GM23338 (cell line): ENCODE results near the gene SMYD1.

Experiments used
- EZH2 ChIP-seq: fragments of 200-600 bp; sonication (generic); IDR thresholded peaks from one replicate; pipeline ENCODE4 v1.8.0; 2017; ENCODE audit warnings: antibody characterized with exemption, mild to moderate bottlenecking, low read depth; ENCODE audit not compliant: unreplicated experiment
- EZH2phosphoT487 ChIP-seq: fragments of 200-600 bp; sonication (generic); IDR thresholded peaks from one replicate; pipeline ENCODE4 v1.8.1; 2018; ENCODE audit warnings: antibody characterized with exemption; ENCODE audit not compliant: unreplicated experiment
- POLR2AphosphoS5 ChIP-seq: IDR thresholded peaks from 2 replicates; pipeline ENCODE4 v1.6.1; 2016; ENCODE audit warnings: antibody characterized with exemption, low read depth
- TF ChIP-seq, protein P1 (sequence below), 2 experiments: fragments of 200-600 bp in 1 of 2; sonication (generic) in 1 of 2; conservative IDR thresholded peaks; 2 replicates each; pipeline versions ENCODE4 v1.5.1 to v1.6.1; 2016 to 2017; ENCODE audit warnings: antibody characterized with exemption in 2 of 2, low read depth in 2 of 2, mild to moderate bottlenecking in 2 of 2, moderate library complexity in 1 of 2

- TF ChIP-seq, protein P1, sequence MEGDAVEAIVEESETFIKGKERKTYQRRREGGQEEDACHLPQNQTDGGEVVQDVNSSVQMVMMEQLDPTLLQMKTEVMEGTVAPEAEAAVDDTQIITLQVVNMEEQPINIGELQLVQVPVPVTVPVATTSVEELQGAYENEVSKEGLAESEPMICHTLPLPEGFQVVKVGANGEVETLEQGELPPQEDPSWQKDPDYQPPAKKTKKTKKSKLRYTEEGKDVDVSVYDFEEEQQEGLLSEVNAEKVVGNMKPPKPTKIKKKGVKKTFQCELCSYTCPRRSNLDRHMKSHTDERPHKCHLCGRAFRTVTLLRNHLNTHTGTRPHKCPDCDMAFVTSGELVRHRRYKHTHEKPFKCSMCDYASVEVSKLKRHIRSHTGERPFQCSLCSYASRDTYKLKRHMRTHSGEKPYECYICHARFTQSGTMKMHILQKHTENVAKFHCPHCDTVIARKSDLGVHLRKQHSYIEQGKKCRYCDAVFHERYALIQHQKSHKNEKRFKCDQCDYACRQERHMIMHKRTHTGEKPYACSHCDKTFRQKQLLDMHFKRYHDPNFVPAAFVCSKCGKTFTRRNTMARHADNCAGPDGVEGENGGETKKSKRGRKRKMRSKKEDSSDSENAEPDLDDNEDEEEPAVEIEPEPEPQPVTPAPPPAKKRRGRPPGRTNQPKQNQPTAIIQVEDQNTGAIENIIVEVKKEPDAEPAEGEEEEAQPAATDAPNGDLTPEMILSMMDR (conservative IDR thresholded peaks at IDR 0.05; ENCODE audit: low read depth in 2 of 2): no peak
- TF ChIP-seq EZH2 (no peak), POLR2AphosphoS5 (no peak), EZH2phosphoT487 (no peak)
These were observed 61.2 kb downstream of the SMYD1 start for GRCh38 chr2:88128654-88129312.
